BLaER1 treated with 17β-estradiol and CSF1 and Interleukin-3, amounts not matched to agents 10 nM and 100 nM (cell line): ENCODE measurements around the gene CNGB1.
"Not testable (repeated sequence)": the region's sequence is repeated elsewhere in the genome, so short reads cannot be mapped to it uniquely, and the experiment has no call there.

Experiments
- H3K27ac ChIP-seq, 11 experiments: shearing (Covaris generic); formaldehyde crosslinking; 2 replicates each; pipeline ENCODE4 v1.8.1; 2022
- H3K27me3 ChIP-seq, 11 experiments: shearing (Covaris generic); formaldehyde crosslinking; 2 replicates each; pipeline ENCODE4 v1.8.1; 2022
- H3K36me3 ChIP-seq, 11 experiments: shearing (Covaris generic); formaldehyde crosslinking; 2 replicates each; pipeline ENCODE4 v1.8.1; 2022
- H3K4me1 ChIP-seq, 10 experiments: shearing (Covaris generic); formaldehyde crosslinking; 2 replicates each; pipeline ENCODE4 v1.8.1; 2022
- H3K4me2 ChIP-seq, 11 experiments: shearing (Covaris generic); formaldehyde crosslinking; 2 replicates each; pipeline ENCODE4 v1.8.1; 2022
- H3K4me3 ChIP-seq, 10 experiments: shearing (Covaris generic); formaldehyde crosslinking; 2 replicates each; pipeline ENCODE4 v1.8.1; 2022
- H3K9ac ChIP-seq, 11 experiments: shearing (Covaris generic); formaldehyde crosslinking; 2 replicates each; pipeline ENCODE4 v1.8.1; 2022
- H3K9me3 ChIP-seq, 11 experiments: shearing (Covaris generic); formaldehyde crosslinking; replicated peaks in 1 of 11; 2 replicates each; pipeline ENCODE4 v1.8.1; 2022
- H4K20me1 ChIP-seq, 11 experiments: shearing (Covaris generic); formaldehyde crosslinking; 2 replicates each; pipeline ENCODE4 v1.8.1; 2022
- Cebpa-rat ChIP-seq, 11 experiments: shearing (Covaris generic); IDR thresholded peaks; 2 replicates each; pipeline ENCODE4 v1.8.1; 2022

The CNGB1 gene

DNA sequence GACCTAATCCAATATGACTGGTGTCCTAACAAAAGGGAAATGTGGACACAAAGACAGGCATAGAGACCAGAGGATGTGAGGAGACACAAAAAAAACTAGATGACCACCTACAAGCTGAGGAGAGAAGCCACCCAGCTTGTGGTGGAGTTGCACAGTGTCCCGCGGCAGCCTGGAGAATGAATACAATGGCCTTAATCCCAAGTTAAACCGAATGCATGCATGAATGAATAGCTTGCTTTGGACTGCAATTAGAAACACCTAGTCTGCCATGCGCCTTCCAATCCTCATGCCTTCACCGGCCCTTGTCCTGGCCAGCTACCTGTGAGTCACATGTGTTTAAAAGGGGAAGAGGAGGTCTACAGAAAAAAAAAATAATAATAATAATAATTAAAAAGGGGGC lies 72.0 kb downstream of the CNGB1 start:
- H3K27ac ChIP-seq, result no peak overlapping the region
- peaks cover 0 to 8% (median 0%) of the 10 kb centered on the region in 11 experiments; a peak in 2 of 22 replicates for H3K9me3 ChIP-seq
- H3K9ac ChIP-seq, result peak overlapping the region in 2 of 11 experiments; percentile 26 to 59; a peak in 1 of 22 replicates
- H3K4me3 ChIP-seq, result no peak overlapping the region
- H4K20me1 ChIP-seq, result no peaks in the 10 kb centered on the region; a peak in 1 of 22 replicates
- no peaks in the 10 kb centered on the region for H3K27me3 ChIP-seq
- H3K4me2 ChIP-seq, result peak overlapping the region in 2 of 11 experiments; percentile 31 to 47; a peak in 2 of 22 replicates
- H3K36me3 ChIP-seq, result no peaks in the 10 kb centered on the region
- H3K4me1 ChIP-seq, result peaks cover under 1 to 63% (median 6%) of the 10 kb centered on the region in 10 experiments; a peak in 16 of 20 replicates
- no peak for TF ChIP-seq Cebpa-rat (IDR thresholded peaks at IDR 0.05)

DNA sequence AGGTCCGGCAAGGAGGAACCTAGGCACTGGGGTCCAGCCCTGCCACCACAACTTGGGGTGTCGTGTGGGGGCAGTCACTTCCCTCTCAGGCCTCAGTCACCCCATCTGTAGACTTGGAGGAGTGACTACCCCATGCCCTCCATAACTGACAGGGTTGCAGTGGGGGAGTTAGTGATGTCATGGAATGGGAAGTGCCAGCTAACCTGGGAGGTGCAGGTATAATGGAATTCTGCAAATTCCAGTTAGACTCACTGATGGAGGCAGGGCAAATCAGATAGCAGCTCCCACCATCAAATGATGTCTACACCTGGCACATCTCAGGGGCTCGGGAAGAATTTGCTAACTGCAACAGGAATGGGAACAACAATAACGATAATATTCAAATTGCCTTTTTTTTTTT lies 72.9 kb downstream of the CNGB1 start:
- Histone ChIP-seq H3K27ac (0 out of 22 replicates have a peak overlapping the region, but pooled peaks of 1 of the 11 experiments have one; percentile 15), H3K9ac (no peak overlapping the region), H3K36me3 (no peaks in the 10 kb centered on the region), H3K27me3 (no peaks in the 10 kb centered on the region), H3K9me3 (peaks cover 0 to 8% (median 0%) of the 10 kb centered on the region in 11 experiments; a peak in 2 of 22 replicates), H3K4me1 (peaks cover 4 to 66% (median 15%) of the 10 kb centered on the region in 10 experiments), H3K4me2 (peak overlapping the region in 1 of 11 experiments; percentile 33; a peak in 1 of 22 replicates), H4K20me1 (no peaks in the 10 kb centered on the region; a peak in 1 of 22 replicates), H3K4me3 (no peak overlapping the region)
- TF ChIP-seq Cebpa-rat (IDR thresholded peaks at IDR 0.05), result no peak

GRCh38 chr16:57897053-57897784 lies 73.7 kb downstream of the CNGB1 start:
- peaks cover 0 to 8% (median 0%) of the 10 kb centered on the region in 11 experiments; a peak in 2 of 22 replicates for H3K9me3 ChIP-seq
- H3K4me2 ChIP-seq, result peak overlapping the region in 2 of 11 experiments; percentile 33 to 44; a peak in 2 of 22 replicates
- H3K27ac ChIP-seq, result peak overlapping the region in 1 of 11 experiments; percentile 15; a peak in 1 of 22 replicates
- no peak overlapping the region for H3K9ac ChIP-seq
- H4K20me1 ChIP-seq, result no peaks in the 10 kb centered on the region; a peak in 1 of 22 replicates
- TF ChIP-seq Cebpa-rat (IDR thresholded peaks at IDR 0.05), result no peak
- H3K4me1 ChIP-seq, result peaks cover 4 to 74% (median 19%) of the 10 kb centered on the region in 10 experiments
- H3K36me3 ChIP-seq, result no peaks in the 10 kb centered on the region
- H3K4me3 ChIP-seq, result no peak overlapping the region
- no peaks in the 10 kb centered on the region for H3K27me3 ChIP-seq

DNA sequence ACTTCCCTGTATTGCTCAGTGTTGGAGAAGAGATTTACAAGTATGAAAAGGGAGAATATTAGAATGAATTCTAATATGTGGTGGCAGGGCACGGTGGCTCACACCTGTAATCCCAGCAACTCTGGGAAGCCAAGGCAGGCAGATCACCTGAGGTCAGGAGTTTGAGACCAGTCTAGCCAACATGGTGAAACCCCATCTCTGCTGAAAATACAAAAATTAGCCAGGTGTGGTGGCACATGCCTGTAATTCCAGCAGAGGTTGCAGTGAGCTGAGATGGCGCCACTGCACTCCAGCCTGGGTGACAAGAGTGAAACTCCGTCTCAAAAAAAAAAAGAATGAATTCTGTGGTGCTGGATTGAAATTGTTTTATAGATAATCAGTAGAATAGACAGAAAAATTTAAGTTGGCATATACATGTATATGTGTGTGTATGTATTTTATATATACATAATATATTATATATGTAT lies 75.8 kb downstream of the CNGB1 start:
- peak overlapping the region in 3 of 11 experiments; percentile 81 to 92 (median 84); a peak in 6 of 22 replicates for H3K4me2 ChIP-seq
- H3K27me3 ChIP-seq, H3K9me3 ChIP-seq, H3K4me3 ChIP-seq, H3K36me3 ChIP-seq, H4K20me1 ChIP-seq: not testable (repeated sequence)
- H3K9ac ChIP-seq, result peak overlapping the region in 3 of 11 experiments; percentile 80 to 90 (median 85); a peak in 4 of 22 replicates
- H3K27ac ChIP-seq, result peak overlapping the region in 5 of 11 experiments; percentile 60 to 99 (median 95); a peak in 9 of 22 replicates
- peaks cover 4 to 94% (median 19%) of the 10 kb centered on the region in 10 experiments for H3K4me1 ChIP-seq

GRCh38 chr16:57894390-57895080 lies 76.4 kb downstream of the CNGB1 start:
- H3K9me3 ChIP-seq, result peaks cover 0 to 8% (median 0%) of the 10 kb centered on the region in 11 experiments; a peak in 2 of 22 replicates
- no peaks in the 10 kb centered on the region for H3K27me3 ChIP-seq
- H3K9ac ChIP-seq, result peak overlapping the region in 5 of 11 experiments; percentile 48 to 90 (median 80); a peak in 10 of 22 replicates
- H3K27ac ChIP-seq, result peak overlapping the region in 9 of 11 experiments; percentile 35 to 99 (median 75); a peak in 17 of 22 replicates
- H3K4me2 ChIP-seq, result peak overlapping the region; percentile 30 to 92 (median 53); a peak in 17 of 22 replicates
- no peaks in the 10 kb centered on the region for H3K36me3 ChIP-seq
- peaks cover 4 to 94% (median 19%) of the 10 kb centered on the region in 10 experiments for H3K4me1 ChIP-seq
- H4K20me1 ChIP-seq, result no peaks in the 10 kb centered on the region
- no peak for TF ChIP-seq Cebpa-rat (IDR thresholded peaks at IDR 0.05)
- no peak overlapping the region for H3K4me3 ChIP-seq

GRCh38 chr16:57893559-57894389 lies 77.2 kb downstream of the CNGB1 start:
- Histone ChIP-seq H3K4me1 (peaks cover 4 to 94% (median 19%) of the 10 kb centered on the region in 10 experiments), H3K9me3 (peaks cover 0 to 8% (median 0%) of the 10 kb centered on the region in 11 experiments; a peak in 2 of 22 replicates), H3K27me3 (no peaks in the 10 kb centered on the region), H4K20me1 (no peaks in the 10 kb centered on the region), H3K4me3 (no peak overlapping the region), H3K27ac (peak overlapping the region in 9 of 11 experiments; percentile 35 to 99 (median 75); a peak in 17 of 22 replicates), H3K4me2 (peak overlapping the region; percentile 30 to 92 (median 53); a peak in 19 of 22 replicates), H3K9ac (peak overlapping the region in 6 of 11 experiments; percentile 25 to 90 (median 74); a peak in 11 of 22 replicates), H3K36me3 (no peaks in the 10 kb centered on the region)
- TF ChIP-seq Cebpa-rat (IDR thresholded peaks at IDR 0.05), result peak in 5 of 11 experiments; percentile 46 to 97 (median 72); a peak in 7 of 22 replicates

GRCh38 chr16:57893217-57893558 lies 77.7 kb downstream of the CNGB1 start:
- Histone ChIP-seq H3K4me2 (peak overlapping the region in 8 of 11 experiments; percentile 39 to 92 (median 74); a peak in 14 of 22 replicates), H3K4me3 (no peak overlapping the region), H3K4me1 (peaks cover 4 to 97% (median 19%) of the 10 kb centered on the region in 10 experiments), H4K20me1 (no peaks in the 10 kb centered on the region), H3K9ac (peak overlapping the region in 4 of 11 experiments; percentile 67 to 90 (median 82); a peak in 10 of 22 replicates), H3K9me3 (peaks cover 0 to 8% (median 0%) of the 10 kb centered on the region in 11 experiments; a peak in 2 of 22 replicates), H3K27ac (peak overlapping the region in 8 of 11 experiments; percentile 50 to 99 (median 80); a peak in 15 of 22 replicates), H3K27me3 (no peaks in the 10 kb centered on the region), H3K36me3 (no peaks in the 10 kb centered on the region)
- no peak for TF ChIP-seq Cebpa-rat (IDR thresholded peaks at IDR 0.05)
